Left forelimb (tissue), 1 donor: ENCODE data around the gene GBP2.
"Not testable (repeated sequence)": the region's sequence is repeated elsewhere in the genome, so short reads cannot be mapped to it uniquely, and the experiment has no call there.

Experiments used
- DNase-seq: peaks from one replicate; pipeline ENCODE4 v3.0.0-alpha.2; 2018; ENCODE audit warnings: low spot score

GBP2 gene, protein sequence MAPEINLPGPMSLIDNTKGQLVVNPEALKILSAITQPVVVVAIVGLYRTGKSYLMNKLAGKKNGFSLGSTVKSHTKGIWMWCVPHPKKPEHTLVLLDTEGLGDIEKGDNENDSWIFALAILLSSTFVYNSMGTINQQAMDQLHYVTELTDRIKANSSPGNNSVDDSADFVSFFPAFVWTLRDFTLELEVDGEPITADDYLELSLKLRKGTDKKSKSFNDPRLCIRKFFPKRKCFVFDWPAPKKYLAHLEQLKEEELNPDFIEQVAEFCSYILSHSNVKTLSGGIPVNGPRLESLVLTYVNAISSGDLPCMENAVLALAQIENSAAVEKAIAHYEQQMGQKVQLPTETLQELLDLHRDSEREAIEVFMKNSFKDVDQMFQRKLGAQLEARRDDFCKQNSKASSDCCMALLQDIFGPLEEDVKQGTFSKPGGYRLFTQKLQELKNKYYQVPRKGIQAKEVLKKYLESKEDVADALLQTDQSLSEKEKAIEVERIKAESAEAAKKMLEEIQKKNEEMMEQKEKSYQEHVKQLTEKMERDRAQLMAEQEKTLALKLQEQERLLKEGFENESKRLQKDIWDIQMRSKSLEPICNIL

DNA sequence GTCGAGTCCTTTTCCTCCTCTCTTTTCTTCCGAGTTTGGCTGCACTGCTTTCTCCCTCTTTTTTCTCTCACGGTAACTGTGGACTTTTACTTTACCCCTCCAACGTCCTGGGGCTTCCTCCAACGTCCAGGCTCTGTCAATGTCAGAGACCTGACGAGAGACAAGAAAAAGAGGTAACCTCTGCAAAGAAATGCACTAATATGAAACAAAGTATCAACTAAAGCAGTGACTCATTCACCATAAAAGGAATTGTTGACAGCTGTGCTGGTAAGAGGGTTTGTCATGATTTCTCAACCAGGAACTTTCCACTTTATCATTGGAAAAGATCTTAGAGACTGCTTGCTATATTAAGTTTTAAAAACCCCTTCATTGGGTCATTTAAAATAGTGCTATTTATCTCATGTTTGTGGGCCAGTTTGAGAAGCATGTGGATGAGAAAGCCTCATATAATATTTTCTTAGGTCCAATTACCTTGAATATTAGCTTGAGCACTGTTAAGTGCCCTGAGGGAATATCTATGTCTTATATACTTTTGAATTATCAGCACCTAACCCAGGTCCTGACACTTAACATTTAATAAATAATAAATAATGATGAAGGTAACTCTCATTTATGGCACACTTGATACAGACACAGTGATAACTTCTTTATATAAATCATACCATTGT lies at the start of gene GBP2:
Gene GBP2 (minus strand): TSS at position 202 of the 668 bp plus-strand sequence. CDS start 4,148 bp downstream, outside the sequence.
- DNase-seq: no peak

DNA sequence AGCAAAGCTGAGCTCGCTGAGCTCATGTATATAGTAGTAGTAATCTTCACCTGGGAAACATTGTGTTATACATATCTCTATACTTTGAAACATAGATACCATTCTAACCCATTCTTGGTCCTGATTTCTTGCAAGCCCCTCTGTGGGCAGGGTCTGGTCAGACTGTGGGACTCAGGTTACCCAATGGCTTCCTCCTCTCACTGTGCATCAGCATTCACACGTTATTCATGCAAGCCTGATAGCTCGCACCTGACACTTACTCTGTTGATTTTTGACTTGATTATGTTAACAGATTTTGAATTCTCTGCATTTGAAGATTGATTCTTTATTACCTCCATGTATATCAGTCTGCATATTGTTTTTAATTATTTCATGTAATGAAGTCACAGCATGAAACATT lies 48.6 kb upstream of the GBP2 start:
- DNase-seq: no peak

DNA sequence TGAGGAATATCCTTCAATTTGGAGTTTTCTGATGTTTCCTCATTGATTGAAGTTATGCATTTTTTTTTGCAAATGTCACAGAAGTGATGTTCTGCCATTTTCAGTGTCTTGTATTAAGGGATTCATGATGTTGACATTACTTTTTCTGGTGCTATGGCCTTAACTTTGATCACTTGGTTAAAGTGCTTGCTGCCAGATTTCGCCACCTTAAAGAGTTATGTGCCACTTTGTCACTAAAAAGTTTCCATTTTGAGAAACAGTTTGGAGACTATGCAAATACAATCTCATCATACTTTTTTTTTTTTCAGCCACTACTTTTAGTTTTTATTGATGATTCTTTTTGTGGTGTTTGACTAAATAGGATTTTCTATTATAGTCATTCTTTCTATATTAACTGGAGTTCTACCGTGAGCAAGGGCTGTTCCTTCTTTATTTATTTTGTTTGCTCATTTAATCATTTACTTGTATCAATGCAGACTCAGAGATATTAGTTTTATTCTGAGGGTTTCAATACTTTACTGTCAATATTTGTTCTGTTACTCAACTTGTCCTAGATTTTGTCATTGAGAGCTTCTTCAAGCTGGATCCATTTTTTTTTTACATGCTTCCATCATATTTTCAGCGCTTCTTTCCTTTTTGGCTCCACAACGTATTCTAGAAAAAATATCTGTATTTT lies 46.7 kb upstream of the GBP2 start:
- no peak for DNase-seq

DNA sequence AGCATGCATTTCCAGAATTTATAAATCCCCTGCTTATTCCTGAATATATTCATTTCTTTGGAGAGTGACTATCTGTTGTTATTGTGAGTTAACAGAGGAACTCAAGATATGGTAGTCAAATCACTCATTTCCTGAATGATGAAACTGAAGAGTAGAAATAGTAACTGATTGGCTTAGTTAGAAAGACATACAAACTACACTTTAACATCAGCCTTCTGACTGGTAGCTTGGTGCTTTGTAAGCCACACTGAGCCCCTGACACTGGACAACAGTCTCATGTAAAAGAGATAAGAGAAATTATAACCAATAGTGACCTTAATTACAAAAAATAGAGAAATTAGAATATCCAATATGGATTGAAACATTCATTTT lies 45.1 kb upstream of the GBP2 start:
- DNase-seq: no peak

DNA sequence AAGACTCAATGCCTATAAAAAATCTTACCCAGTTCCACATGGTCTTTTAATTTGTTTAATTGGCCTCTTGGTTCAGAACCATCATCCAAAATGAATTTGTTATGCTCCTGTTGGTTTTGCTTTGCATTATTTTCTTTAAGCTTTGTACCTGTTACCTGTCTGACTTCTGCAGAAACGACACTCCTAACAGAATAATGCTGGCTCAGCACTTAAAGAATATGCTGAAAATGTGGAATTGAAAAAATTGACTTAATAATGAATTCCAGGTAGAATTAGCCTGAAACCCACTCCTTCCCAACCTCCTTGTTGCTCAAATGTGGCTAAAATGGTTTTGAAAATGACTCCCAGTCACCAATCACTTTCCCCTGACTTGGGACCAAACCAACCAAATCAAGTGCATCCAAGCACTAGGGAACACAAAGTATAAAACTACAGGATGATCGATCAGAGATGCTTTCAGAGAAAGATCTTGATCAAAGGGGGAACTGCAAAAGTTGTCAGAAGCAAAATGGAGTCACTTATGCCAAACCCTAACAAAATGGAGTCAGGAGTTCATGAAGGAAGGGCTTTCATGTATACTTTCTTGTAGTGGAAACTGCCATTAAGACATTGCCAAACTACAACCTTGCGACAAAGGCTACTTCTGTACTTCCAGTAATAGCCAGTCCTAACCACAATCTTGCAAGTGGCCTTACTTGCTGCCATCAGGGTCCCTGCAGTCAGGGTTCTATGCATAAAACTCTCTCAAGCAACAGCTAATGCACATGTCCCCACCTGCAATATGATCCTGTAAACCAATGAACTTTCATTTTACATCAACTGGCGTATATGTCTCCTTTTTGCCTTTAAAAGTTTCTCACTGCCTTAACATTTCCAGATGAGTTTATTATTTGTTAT lies 44.5 kb upstream of the GBP2 start:
- DNase-seq: no peak

DNA sequence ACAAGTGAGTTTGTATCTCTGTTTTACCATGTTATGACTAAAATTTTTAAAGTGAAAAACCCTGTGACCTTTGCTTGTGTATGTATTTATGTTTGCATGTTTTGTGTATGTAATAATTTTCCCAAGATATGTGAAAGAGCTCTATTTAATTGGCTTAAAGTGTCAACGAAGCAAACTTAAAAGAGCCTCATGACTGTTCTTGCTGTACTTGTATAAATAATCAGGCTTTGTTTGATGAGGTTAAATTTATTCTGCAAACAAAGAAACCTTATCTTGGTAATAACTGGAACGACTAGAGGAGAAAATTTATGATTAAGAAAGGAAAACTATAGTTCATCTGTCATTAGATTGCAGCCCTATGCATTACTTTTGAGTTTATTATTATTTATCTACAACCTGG lies 43.3 kb upstream of the GBP2 start:
- no peak for DNase-seq

DNA sequence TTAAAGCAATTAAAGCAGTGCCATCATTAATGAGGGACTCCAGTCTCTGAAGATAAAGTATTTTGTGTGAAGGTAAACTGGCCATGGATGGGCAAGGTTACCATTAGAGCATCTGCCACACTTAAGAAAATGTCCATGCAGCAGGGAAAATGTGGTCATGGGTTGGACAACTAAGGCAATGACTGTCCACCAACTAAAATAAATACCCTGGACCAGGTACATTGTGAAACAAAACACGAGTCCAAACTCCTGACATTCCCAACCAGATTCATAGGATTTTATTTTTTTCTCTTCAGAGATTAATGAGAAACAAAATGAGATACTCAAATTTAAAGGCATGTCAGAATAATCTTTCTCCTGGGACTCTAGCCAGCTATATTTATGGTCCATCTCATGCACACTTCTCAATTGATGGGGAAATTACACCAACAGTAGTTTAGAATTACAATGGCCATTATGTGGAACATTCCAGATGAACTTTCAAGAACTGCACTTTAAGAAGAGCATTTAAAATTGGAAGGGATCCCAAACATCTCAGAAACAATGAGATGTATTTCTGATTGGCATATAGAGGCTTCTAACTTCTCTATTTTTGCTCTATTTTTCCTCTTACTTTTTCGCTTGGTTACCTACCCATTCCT lies 41.8 kb upstream of the GBP2 start:
- DNase-seq: no peak

DNA sequence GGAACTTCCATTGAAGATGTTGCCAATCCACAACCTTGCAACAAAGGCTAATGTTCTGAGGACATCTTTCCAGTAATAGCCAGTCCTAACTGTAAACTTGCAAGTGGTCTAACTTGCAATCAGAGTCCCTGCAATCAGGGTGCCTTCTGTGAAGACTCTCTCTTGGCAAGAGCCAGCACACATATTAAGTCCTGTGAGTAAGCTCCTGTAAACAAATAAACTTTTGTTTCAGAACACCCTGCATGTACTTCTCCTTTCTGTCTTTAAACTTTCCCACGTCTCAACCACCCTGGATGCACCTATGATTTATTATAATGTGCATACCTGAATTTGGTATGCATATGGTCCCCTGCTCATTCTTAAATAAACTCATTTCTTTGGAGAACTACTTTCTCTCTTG lies 40.8 kb upstream of the GBP2 start:
- DNase-seq: no peak

DNA sequence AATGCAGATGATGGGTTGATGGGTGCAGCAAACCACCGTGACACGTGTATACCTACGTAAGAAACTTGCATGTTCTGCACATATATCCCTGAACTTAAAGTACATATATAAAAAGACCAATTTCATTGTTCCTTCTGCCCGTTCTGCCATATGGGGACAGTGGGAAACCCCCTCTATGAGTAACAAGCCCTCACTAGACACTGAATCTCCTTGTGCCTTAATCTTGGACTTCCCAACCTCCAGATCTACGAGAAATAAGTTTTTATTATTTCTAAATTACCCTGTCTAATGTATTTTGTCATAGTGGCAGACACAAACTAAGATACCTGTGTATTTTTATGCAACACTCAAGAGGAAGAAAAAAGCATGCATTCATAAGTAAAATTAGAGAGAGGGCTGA lies 39.9 kb upstream of the GBP2 start:
- DNase-seq: no peak

DNA sequence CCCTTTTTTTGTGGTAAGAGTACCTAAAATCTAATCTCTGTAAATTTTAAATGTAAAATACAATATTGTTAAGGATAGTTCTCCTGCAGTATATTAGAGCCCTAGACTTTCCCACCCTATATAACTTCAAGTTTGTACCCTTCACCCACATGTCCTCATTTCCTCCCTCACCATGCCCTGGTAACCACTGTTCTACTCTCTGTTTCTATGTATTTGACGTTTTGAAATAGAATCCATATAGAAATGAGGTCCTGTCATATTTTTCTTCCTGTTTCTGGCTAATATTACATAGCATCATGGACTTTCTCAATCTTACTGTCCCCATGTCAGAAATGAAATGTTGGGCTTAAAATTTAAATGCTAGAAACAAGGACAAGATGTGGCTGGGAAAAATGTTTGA lies 25.1 kb upstream of the GBP2 start:
- no peak for DNase-seq

DNA sequence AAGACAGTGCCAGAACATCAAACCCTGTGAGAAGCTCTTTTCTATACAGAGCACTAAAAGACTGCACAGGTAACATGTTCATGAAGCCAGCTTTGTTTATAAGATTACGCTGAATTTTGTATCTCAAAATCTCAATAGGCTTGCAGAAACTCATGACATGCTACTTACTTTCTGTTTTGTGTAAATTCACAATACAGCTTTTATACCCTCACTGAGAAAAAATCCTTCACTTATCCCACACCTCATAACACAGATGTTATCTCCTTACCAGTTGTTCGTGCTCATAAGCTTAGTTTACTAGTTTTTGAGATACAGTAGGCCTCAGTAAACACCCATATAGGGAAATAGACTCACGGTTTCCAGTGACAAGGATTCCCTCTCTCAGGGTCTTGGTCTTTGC lies 24.1 kb upstream of the GBP2 start:
- DNase-seq: no peak

DNA sequence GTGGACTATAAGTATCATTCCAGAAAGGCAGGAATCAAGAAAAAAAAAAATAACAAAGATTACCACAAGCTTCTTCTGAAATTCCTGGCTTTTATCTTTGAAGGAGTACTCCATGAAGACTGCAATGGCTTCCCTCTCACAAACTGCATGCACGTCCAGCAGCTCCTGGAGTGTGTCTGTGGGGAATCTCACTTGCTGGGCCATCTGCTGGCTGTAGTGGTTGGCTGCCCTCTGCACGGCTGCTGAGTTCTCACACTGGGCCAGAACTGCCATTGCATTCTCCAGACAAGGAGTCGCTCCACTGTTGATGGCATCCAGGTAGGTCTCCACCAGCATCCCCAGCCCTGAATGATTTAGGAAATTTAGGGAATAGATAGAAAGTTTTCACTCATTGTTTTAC lies 23.3 kb upstream of the GBP2 start:
- no peak for DNase-seq

DNA sequence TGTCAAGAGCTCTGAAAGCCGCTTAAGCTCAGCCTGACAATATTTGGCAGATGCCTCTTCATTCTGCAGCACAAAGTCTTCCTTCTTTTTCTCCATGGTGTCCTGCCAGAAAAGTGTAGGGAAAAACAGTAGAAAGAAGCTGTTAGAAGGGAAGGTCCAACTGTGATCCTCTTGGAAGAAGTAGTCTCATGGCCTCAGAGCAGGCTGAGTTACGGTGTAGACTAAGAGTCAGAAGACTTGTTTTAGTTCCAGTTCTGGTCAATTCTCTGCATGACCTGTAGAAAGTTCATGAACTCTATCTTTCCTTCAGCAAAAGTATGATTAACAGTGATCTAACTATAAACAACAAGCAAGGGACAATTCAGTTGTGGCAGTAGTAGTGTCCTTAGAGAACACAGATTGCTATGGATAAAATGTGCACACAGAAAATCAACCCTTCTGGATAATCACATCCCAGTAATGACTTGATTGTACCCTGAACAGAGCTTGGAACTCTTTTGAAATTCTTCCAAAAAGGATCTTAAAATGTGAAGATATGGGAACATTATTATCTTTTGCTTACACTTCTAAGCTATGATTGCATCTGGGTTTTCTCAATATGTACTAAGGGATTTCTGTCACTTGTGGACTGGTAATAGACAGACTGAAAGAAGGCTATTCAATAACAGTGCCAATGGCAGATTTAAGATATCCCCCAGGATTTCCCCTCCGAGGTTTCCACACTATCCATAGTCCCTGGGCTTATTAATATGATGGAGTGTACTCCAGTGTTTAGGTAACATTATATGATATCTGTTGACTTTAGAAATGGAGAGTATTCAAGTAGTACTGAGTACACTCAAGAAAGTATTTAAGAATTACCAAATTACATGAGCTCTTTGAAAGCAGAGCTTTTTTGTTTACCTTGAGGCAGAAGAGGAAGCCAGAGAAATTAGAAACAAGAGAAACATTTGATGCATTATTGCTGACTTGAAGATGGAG lies 22.1 kb upstream of the GBP2 start:
- no peak for DNase-seq

DNA sequence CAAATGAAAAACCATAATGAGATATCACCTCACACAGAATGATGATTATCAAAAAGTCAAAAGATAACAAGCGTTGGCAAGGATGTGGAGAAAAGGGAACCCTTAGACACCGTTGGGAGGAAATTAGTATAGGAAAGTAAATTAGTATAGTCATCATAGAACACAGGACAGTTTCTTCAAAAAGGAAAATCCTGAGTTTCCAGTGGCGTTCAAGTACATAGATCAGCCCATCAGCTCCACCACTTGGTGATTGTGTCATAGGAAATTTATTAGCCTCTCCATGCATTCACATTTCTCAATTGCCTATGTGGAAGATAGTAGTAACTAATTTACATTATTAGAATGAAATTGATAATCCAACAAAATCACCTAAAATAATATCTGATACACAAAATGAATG lies 20.8 kb upstream of the GBP2 start:
- no peak for DNase-seq

DNA sequence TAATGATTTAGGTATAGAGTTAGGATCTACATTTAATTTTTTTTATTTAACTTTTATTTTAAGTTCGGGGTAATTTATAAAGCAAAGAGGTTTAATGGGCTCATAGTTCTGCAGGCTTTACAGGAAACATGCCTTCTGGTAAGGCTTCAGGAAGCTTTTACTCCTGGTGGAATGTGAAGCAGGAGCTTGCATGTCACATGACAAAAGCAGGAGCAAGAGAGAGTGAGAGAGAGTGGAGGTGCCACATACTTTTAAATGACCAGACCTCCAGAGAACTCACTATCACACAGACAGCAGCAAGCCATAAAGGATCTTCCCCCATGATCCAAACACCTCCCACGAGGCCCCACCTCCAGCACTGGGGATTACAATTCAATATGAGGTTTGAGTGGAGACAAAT lies 17.6 kb upstream of the GBP2 start:
- DNase-seq: no peak

DNA sequence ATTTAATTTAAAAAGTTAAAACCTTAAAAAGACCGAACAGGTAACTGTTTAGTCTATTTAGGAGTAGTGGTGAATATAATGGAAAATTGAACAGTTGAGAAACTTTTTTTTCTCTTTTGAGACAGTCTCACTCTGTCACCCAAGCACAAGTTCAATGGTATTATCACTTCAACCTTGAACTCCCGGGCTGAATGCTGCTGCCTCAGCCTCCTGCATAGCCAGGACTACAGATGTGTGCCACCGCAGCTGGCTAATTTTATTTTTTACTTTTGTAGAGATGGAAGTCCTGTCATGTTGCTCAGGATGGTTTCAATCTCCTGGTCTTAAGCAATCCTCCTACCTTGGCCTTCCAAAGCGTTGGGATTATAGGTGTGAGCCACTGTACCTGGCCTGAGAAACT lies 16.2 kb upstream of the GBP2 start:
- no peak for DNase-seq

DNA sequence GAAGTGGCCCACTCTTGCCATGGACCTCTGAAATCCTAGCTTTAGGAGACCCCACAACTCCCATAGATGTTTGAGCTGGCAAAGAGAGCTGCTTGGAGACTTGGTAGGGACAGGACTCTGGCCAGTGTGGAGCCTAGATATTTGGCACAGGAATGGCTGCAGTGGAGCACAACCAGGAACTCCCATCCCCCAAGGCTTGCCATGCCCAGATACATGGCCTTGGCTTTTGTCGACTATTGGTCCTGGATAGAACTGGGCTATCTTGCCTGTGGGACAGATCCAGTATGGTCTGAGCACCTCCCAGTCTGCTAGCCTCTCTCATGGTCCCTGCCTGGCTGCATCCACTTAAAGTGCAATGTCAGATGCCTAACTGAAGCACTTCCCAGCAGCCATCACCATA lies 7.8 kb upstream of the GBP2 start:
- no peak for DNase-seq

DNA sequence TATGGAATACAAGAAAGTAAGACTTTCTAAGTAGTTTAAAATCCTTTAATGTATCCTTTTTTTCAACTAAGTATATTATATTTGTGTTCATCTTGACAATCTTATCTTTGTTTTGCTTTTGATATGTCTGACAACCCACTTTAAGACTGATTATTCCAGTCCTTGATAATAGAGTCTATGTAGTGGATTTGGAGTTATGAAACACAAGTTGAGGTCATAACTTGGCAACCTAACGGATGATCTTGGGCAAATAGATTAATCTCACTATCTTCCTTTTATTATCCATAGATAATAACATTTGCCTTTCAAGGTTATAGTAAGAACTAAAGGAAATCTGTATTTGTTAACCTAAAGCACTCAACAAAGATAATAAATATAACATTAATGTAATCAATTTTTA lies 4.8 kb upstream of the GBP2 start:
- DNase-seq: no peak

DNA sequence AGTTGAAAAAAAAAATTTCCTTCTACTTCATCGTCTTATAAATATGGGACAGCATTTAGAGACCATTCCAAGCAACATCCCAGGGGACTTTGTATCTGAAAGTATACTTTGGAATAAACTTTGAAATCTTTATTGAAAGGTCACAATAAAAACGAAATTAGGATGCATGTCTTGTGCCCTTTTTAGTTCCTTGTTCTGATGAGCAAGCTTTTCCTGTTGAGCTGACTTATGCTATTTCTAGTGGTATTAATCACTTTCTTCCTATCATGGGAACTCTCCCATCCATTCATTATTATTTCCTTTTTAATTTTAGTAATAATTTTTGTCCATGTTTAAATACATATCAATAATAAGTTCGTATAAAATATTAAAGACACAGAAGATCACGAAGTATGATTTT lies 4.0 kb upstream of the GBP2 start:
- DNase-seq: no peak

DNA sequence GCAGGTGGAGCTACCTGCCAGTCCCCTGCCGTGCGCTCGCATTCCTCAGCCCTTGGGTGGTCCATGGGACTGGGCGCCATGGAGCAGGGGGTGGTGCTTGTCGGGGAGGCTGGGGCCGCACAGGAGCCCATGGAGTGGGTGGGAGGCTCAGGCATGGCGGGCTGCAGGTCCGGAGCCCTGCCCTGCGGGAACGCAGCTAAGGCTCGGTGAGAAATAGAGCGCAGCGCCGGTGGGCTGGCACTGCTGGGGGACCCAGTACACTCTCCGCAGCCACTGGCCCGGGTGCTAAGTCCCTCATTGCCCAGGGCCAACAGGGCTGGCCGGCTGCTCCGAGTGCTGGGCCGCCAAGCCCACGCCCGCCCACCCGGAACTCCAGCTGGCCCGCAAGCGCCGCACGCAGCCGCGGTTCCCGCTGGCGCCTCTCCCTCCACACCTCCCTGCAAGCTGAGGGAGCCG lies 2.1 kb upstream of the GBP2 start:
- DNase-seq: not testable (repeated sequence)
